ENCODE results near the gene ELAVL3. TPM values are rescaled to one million over a fixed set of nuclear protein-coding genes. Genes with fewer than 3 reads are reported as not detected.
A peak's percentile ranks its signal among the peaks of the same experiment; 100 is the strongest.

ELAVL3 gene
- 0.62 TPM for total RNA-seq
- long read RNA-seq = 0 reads

DNA sequence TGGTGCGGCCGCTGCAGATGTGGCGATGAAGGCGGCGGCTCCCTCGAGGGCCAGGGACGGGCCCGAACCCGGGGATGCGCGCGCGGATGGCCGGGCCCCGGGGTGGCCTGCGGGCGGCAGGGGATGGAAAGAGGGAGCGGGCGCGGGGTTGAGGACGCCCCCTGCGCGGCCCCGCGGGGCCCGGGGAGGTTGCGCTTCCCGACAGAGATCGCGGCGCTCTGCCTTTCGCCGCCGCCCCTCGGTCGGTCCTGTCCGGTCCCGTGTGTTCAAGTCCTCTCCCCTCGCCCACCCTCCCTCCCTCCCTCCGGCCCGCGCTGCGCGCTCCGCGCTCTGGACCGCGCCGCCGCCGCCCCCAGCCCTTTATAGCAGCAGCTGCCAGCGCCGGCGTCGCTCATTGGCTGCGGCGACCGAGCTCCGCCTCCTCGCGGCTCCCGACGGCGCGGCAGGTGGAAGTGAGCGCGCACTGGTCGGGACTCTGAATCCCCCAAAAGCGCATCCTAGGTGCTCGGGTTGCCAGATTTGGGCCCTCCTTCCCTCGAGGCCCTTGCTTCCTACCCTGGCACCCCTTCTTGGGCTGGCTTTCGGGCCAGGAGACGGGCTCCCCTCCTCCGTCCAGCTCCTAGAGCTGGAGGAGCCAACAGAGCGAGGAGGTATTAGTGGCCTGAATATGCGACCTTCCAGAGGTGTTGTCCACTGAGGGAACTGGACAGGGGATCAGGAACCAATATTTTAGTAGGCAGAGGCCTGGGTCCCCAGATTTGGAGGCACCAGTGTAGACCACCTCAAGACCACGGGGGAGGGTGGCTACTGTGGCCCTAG, at the start of gene ELAVL3:
Gene ELAVL3 (minus strand): TSS at position 332 of the 819 bp plus-strand sequence. CDS start 438 bp downstream, outside the sequence.
- intact Hi-C loops (cut with DNase I) = no loop called here
- DNase-seq (no peak), ATAC-seq (ENCODE audit: poor library complexity) (no peak)

DNA sequence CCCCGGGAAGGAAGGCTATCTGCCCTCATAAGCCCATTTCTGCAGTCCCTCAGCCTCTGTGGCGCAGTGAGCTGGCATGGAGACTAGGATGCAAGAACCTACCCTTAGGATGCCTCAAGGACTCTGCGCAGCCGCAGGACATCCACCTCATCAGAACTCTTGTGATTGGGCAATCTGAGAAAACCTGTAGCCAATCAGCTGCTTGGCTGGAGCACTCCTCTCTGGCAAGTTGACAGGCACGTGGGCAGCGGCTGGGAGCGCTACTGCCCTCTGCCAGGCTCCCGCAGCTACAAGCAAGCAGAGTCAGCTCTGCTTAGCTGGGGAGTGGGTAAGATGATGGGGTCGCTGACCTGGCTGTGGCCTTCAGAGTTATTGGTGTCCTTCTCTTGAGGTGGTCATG, 49.6 kb upstream of the ELAVL3 start:
- ATAC-seq (ENCODE audit: poor library complexity) (peak; percentile 60), DNase-seq (peak; percentile 79)
- intact Hi-C loops (cut with DNase I) = no loop called here

DNA sequence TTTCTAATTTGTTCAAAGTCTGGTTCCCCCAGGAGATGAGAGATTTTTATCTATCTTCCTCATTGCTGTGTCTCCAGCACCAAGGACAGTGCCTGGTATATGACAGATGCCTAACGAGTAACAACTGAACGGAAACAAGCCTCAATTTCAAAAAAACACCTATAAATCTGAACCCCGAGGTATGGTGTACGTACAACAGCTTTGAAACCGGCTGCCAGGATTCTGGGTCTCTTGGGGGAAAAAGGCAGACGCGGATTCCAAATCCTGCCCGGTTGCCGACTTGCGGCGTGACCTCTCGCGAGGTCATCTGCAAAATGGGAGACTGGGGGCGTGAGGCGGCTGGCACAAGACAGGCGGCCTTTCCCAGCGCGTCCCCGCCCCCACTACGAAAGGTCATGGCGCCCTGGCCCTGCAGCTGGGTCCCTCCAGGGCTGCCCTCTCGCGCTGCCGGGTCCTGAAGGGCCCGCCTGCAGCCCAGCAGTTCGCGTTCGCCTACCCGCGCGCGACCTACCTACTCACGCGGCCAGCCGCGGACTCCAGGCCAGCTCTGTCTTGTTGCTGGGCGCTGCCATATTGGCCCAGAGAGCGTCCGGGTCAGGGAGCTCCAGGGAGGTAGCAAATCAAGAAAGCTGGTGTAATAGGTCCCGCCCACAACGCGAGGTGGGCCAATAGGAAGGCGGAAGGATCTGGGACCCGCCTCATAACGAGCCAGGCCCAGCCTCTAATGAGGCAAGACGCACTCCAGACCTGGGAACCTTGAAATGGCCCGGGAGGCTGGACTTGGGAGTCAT, 47.9 kb upstream of the ELAVL3 start, which contains the start of gene ECSIT:
Gene ECSIT (minus strand): TSS at position 584 of the 791 bp plus-strand sequence. CDS start 9,964 bp downstream, outside the sequence.
- intact Hi-C loops (cut with DNase I) = no loop called here
- ATAC-seq (ENCODE audit: poor library complexity) (peak; percentile 98), DNase-seq (peak; percentile 98)

DNA sequence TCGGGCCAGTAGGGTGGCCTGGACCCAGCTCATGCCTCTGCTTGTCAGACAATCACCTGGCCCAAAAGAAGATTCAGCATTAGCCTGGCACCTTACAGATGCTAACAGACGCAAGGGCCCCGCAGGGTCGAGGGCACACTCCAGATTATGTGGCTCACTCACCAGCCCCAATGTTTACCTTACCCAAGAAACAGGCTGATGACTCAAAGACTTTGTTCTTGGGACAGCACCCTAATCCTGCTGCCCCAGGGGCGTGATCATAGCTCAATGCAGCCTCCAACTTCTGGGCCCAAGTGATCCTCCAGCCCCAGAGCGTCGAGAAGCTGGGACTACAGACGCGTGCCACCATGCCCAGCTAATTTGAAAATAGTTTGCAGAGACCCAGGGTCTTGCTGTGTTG, 38.3 kb upstream of the ELAVL3 start:
- intact Hi-C loops (cut with DNase I) = no loop called here
- ATAC-seq (ENCODE audit: poor library complexity) = no peak
- DNase-seq = no peak

DNA sequence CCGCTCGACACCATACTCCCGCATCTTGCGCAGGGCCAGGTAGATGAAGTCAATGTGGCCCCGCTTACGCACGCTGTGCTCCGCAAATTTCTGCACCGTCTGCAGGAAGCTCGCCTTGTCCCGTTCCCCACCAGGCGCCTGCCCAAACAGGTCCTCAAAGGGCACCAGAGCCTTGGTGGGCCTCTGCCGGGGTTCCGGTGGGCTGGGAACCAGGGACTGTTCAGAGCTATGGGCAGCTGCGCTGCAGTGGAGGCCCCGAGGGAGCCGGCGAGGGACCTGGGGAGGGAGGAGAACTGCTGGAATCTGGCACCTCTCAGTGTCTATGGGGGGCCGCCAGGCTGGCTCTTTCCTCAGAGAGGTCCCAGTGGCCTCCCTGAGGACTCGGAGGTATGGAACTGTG, 33.1 kb upstream of the ELAVL3 start:
- intact Hi-C loops (cut with DNase I) = no loop called here
- DNase-seq = no peak
- ATAC-seq (ENCODE audit: poor library complexity) = no peak

DNA sequence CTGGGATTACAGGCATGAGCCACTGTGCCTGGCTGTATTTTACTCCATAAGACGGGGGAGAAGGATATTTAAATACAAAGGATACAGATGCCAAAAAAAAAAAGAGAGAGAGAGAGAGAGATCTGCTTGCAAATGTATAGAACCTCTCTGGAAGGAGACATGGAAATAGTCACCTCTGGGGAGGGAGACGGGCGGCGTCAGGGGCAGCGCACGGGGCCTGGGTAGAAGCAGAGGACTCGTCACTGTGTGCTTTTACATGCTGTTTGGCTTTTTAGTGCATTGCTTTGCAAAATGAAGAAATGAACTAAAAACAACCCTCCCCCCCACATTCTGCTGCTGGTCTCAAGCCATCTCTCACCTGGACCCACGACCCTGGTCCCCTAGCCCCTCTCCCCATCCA, 29.6 kb upstream of the ELAVL3 start:
- ATAC-seq (ENCODE audit: poor library complexity) = no peak
- intact Hi-C loops (cut with DNase I) = no loop called here
- DNase-seq = no peak

DNA sequence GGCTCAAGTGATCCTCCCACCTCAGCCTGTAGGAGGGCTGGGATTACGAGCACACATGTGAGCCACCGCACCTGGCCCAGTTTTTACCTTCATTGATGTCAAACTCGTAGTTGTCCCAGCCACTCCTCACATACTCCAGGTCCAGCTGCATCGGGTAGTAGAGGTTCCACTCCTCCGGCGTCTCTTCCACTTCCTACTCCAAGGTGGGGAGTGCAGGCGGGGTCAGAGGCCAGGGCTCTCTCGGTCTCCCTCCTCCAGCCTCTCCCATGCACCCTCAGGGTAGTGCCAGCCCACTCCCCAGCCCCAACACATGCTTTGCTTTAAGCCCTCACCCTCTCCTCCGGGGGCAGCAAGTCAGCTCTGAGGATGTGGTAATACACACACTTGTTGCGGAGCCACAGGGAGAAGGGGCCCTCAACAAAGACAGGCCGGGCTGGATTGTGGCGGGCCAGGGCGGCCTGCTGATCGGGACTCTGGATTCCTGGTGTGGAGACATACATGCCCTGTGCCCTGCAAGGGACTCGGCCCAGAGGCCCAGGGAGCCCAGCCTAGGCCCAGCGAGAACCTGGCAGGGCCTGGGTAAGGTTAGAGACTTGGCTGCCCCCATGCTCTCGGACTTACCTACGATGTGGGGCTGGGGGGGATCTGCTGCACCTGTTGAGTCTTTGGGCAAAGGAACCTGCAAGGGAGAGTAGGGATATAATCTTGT, 26.7 kb upstream of the ELAVL3 start:
- intact Hi-C loops (cut with DNase I) = no loop called here
- DNase-seq (no peak), ATAC-seq (ENCODE audit: poor library complexity) (no peak)

DNA sequence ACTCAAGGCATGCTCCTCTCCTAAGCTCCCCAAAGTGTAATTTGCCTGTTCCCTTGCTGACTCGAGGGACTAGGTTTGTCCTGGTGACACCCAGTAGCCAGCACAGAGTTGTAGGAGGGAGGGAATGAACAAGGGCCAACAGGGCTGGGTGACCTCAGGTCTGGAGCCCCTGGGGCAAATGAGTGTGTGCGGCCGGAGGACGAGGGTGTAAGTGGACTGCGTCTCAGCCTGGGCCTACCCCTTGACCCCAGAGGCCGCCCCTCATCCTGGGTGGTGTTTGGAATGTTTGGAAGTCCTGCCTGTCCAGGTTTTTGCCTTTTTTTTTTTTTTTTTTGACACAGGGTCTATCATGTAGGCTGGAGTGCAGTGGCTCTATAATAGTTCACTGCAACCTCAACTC, 26.1 kb upstream of the ELAVL3 start:
- DNase-seq = no peak
- no peak for ATAC-seq (ENCODE audit: poor library complexity)
- intact Hi-C loops (cut with DNase I) = no loop called here

DNA sequence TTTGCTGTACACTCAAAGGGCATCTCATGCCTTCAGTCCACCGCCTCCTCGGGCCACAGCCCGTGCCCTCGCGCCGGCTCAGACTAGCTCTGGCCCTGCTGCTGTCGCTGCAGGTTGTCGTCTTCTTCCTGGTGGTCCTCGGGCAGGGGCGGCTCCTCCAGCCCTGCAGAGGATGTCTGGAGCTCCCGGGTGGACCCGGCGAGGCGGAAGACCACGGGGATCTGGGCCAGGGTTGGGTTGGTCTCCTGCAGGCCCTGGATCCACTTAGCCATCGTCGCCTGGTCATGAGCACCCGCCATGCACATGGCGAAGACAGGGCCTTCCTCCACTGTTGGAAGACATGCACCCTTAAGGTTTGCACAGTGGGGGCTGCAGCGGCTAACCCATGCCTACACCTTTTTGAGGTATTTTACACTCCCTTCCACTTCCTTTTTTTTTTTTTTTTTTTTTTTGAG, 25.3 kb upstream of the ELAVL3 start:
- intact Hi-C loops (cut with DNase I) = no loop called here
- no peak for DNase-seq
- peak; percentile 28 for ATAC-seq (ENCODE audit: poor library complexity)

DNA sequence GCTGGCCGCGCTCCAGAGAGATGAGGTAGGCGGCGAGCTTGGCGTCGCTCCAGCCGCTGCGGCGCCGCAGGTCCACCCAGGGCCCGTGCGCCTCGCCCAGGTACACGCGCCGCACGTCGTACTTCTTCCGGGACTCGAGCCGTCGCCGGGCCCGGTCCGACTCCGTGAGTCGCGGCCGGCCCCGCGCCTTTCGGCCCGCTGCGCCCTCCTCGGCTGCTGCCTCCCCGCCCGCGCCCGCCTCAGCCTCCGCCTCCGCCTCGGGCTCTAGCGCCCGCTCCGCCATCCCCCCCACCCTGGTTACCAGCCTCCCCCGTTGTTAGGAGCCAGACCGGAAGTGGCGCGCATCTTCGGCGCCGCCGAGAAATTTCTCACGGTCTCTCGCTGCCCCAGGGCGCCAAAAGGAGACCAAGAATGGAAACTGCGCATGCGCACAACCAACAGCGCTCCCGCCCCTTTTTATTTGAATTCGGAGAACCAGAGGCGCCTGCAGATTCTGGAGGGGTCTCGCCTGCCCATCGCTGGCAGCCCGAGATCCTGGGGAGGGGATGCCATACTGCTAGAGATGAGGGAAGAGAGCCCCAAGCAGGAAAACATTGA, 24.8 kb upstream of the ELAVL3 start, which contains the start of gene ZNF653:
Gene ZNF653 (minus strand): TSS at position 336 of the 597 bp plus-strand sequence. CDS start 53 bp downstream, at position 283.
- intact Hi-C loops (cut with DNase I) = no loop called here
- peak; percentile 89 for ATAC-seq (ENCODE audit: poor library complexity)
- DNase-seq = peak; percentile 95

DNA sequence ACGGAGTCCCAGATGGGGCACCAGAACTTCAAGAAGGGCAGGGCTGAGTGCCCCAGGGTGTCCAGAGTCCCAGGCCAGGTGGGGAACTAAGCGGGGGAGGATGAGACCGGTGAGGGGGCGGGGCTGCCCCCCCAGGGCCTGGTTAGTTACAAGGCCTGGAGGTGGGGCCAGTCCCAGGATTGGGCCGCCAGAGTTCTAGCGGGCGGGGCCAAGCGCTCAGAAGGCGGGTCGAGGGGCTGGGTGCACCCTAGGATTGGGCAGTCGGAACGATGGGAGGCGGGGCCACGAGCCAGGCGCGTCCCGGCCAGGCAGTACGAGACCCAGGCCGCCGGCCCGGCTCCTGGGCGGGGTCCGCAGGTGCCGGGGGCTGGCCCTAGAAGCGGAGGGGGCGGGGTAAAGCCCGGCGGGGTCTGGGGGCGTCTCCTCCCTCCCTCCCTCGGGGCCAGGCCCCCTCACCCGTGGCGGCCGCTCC, 24.2 kb upstream of the ELAVL3 start:
- DNase-seq (peak; percentile 99), ATAC-seq (ENCODE audit: poor library complexity) (peak; percentile 96)
- intact Hi-C loops (cut with DNase I) = no loop called here

DNA sequence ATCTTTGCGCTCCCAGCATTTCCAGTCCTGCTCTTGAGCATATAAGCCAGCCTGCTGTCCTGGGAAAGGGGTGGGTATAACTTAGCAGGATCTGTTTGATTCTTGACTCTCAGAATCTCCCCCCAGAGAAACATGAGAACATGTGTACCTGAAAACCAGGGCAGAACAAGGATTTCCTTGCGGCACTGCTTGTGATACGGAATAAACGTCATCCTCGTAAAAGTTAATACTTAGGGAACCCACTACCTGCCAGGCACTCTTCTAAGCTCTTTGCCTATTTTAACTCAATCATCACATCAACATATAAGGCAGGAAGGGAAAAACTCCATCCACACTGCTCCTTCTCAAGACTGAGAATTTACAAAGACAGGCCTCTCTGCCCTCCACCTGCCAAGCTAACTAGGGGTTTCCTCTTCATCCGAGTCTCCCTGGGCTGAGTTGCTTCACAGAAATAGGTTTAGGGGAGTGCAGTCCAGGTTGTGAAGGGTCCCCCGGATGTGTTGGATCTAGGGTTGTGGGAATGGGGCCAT, 23.7 kb upstream of the ELAVL3 start:
- DNase-seq (no peak), ATAC-seq (ENCODE audit: poor library complexity) (no peak)
- intact Hi-C loops (cut with DNase I) = no loop called here

DNA sequence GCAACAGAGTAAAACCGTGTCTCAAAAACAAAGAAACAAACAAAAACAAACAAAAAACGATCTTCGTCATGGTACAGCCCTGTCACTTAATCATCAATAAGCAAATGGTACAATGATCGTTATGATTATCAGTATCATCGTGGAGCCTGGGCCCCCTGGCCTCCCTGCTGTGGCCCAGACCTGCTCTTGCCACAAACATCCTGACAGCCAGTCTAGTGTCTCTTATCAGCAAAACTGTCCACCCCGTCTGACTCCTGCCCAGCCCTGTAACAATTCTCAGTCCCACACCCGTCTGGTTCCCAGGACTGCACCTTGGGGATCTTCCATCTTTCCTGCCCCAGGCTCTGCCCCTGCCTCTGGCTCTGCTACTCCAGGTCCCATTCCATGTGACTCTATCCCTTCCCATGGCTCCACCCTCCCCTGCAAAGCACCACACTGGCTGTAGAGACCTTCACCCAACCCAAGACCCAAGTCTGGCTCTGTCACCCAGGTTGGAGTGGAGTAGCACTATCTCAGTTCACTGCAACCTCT, 19.1 kb upstream of the ELAVL3 start:
- no peak for ATAC-seq (ENCODE audit: poor library complexity)
- no peak for DNase-seq
- intact Hi-C loops (cut with DNase I) = no loop called here

DNA sequence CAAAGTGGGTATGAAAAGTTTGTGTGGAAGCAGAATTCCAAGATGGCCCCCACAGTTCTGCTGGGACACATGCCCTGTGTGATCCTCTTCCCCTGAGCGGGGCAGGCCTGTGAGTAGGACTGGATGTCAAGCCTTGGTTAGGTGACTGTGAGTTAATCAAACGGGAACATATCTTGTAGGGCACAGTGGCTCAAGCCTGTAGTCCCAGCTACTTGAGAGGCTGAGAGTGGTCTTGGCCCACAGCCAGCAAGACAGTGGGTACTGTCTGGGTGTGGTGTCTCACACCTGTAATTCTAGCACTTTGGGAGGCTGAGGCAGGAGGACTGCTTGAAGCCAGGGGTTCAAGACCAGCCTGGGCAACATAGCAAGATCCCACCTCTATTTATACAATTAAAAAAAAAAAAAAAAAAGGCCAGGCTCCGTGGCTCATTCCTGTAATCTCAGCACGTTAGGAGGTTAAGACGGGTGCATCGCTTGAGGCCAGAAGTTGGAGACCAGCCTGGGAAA, 18.4 kb upstream of the ELAVL3 start:
- no peak for DNase-seq
- intact Hi-C loops (cut with DNase I) = no loop called here
- ATAC-seq (ENCODE audit: poor library complexity) = no peak

DNA sequence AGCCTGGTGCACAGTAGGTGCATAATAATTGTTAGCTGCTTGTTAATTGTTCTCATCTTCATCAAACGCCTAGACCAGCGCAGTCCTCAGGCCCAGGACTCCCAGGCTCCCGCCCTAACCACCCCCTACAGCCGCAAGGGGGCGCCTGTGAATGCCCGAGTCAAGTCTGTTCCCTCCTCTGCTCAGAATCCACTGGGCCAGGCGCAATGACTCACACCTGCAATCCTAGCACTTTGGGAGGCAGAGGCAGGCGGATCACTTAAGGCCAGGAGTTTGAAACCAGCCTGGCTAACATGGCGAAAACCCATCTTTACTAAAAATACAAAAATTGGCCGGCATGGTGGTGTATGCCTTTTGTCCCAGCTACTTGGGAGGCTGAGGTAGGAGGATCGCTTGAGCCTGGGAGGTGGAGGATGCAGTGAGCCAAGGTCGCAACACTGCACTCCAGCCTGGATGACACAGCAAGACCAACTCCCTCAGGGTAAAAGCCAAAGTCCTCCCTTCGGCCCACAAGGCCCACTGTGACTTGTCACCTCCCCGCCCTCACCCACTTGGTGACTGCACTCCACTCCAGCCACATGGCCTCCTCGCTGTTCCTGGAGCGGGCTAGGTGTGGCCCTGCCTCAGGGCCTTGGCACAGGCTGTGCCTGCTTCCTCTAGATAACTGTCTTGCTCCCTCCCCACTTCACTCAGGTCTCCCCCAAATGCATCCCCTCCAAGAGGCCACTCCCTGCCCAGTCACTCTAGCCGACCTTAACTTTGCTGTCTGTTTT, 15.7 kb upstream of the ELAVL3 start:
- peak; percentile 74 for DNase-seq
- intact Hi-C loops (cut with DNase I) = no loop called here
- peak; percentile 71 for ATAC-seq (ENCODE audit: poor library complexity)

DNA sequence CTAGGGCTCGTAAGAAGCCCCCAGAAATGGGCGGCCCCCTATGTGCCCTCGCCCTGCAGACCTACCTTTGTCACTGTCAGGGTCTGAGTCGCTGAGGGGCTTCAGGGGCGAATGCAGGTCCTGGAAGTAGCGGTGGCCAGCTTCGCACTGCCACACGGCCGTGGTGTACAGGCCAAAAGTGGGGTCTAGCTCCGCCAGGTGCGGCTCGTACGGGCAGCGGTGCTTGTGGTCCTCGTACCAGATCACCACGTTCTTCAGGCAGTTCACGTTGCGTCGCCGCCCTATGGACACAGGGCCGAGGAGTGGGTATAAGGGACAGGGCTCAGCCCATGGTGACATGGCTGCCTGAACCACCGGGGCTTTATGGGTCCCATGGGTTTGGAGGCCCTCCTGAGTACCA, 15.0 kb upstream of the ELAVL3 start:
- intact Hi-C loops (cut with DNase I) = no loop called here
- ATAC-seq (ENCODE audit: poor library complexity) = no peak
- DNase-seq = no peak

DNA sequence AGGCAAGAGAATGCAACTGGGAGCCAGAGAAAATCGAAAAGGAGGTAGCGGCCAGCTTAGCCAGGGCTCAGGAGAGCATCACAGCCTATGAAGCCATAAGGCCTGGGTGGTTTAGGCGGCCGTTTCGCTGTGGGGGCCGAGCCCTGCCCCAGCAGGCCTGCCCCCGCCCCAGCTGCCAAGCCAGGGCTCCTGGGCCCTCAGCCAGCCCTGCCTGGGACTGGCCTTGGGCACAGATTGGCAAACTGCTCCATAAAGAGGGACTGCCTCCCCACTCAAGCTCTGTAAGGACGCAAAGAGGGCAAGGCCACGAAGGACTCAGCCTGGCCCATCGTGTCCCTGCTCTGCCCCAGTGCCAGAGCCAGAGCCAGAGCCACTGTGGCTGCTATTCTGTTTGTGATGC, 14.6 kb upstream of the ELAVL3 start:
- DNase-seq = no peak
- ATAC-seq (ENCODE audit: poor library complexity) = no peak
- intact Hi-C loops (cut with DNase I) = no loop called here

Measured in Right ventricle myocardium superior (tissue), 1 donor.